GM19193 (cell line): ENCODE data around the gene COPS3.

Experiments used
- POLR2A ChIP-seq: IDR thresholded peaks from 4 replicates; pipeline ENCODE4 v1.6.1; 2011; ENCODE audit not compliant: insufficient read depth, insufficient read length; ENCODE audit errors: extremely low read depth

The COPS3 gene

GRCh38 chr17:17235212-17236174, 45.6 kb downstream of the COPS3 start:
- TF ChIP-seq POLR2A = no peak

DNA sequence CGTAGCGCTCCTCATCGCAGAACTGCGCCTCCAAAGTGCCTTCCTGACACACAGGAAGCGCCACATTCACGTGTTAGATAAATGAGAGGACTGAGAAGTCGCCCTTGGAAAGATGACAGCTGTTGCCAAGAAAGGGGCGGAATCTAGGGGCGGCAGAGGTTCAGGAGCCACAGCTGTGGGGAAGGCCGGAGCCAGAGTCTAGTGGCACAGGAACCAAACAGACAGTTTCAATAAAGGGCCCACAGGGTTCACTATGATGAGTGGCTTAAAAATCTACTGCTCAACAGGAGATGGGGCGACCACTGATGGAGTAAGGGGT, 48.8 kb downstream of the COPS3 start:
- no peak for TF ChIP-seq POLR2A

DNA sequence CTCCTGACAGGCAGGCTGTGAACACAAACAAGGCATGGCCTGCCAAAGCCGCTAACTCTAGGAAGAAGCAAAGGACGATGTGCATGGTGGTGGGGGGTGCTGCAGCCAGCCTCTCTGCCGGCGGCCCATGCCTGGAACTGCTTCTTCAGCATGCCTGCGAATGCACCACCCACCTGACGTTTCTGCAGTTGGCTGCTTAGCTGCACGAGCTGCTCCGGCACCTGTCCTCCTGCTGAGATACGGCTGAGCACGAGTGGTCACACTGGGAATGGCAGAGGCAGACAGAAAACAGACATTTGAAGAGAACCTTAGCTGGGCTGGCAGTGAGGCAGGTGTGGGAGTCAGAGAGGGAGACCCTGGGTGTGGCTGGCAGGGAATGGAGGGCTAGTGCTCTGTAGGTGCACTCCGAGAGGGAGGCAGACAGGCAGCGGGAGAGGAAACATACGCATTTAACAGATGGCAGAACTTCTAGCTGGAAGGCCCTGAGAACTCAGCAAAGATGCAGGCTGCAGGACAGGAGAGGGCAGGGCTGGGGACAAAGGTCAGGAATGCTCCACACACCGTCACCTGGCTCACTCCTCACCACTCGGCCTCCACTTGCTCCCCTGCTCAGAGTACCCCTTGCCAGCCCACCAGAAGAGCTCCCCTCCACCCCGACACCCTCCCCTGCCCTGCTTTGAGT, 49.3 kb downstream of the COPS3 start:
- no peak for TF ChIP-seq POLR2A

DNA sequence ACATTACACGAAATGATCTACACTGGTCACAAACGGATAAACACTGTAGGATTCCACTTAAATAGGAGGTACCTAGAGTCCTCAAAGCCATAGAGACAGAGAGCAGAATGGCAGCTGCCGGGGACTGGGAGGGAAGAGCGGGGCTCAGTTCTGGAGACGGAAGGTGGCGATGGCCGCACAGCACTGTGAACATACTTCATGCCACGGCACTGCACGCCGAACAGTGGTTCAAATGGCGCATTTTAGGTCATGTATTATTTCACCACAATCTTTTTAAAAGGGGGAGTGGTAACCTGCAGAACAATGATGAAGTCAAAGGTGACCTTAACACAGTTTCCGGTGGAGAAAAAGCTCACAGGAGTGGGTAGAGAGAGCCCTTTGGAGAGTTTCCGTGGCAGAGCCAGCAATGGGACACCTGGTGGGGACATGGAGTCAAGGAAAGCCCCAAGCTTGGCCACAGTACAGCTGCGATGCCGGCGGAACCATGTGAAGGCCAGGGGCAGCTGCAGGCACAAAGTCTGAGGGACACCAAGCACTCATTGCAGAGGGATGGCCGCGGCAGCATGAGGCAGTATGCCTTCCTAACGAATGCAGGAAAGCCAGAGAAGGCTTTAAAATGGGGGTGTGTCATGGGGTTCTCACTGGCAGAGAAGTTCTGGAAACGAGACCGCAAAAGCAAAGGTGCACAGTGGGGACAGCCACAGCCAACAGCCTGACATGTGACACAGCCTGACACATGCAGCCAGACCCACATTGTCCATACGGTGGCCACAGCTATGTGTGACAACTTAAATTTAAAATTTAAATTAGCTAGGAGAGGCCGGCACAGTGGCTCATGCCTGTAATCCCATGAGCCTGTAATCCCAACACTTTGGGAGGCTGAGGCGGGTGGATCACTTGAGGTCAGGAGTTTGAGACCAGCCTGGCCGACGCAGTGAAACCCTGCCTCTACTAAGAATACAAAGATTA, 51.3 kb downstream of the COPS3 start:
- TF ChIP-seq POLR2A = no peak

GRCh38 chr17:17228521-17229279, 52.3 kb downstream of the COPS3 start:
- TF ChIP-seq POLR2A = no peak

GRCh38 chr17:17227608-17228520, 53.2 kb downstream of the COPS3 start:
- TF ChIP-seq POLR2A = no peak

- no peak for TF ChIP-seq POLR2A
Observed at GRCh38 chr17:17226451-17227265, 54.4 kb downstream of the COPS3 start.

- TF ChIP-seq POLR2A = no peak
Observed at GRCh38 chr17:17225901-17226300, 55.1 kb downstream of the COPS3 start.

GRCh38 chr17:17224137-17224536, 56.9 kb downstream of the COPS3 start:
- no peak for TF ChIP-seq POLR2A

DNA sequence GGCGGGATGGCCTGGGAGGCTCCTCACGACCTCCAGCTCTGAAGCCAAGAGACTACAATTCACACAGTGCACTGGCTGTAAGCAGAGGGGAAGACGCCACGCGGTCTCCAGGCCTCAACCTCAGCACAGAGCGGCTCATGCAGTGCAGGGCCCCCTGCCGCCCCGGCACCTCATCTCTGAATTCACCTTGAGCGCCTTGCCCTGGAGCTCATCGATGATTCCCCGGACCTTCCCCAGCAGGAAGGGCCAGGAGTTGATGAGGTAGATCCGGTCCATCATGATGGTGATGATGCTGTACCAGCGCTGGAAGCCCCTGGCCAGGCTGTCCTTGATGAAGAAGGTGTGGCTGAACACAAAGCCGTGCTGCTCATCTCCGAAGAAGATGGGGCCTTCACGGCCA, 57.3 kb downstream of the COPS3 start:
- TF ChIP-seq POLR2A = no peak

GRCh38 chr17:17221329-17221728, 59.7 kb downstream of the COPS3 start:
- TF ChIP-seq POLR2A = no peak

- TF ChIP-seq POLR2A = no peak
Observed at GRCh38 chr17:17220529-17220928, 60.5 kb downstream of the COPS3 start.
